GM12878 (cell line): ENCODE results near the gene MAFF. TPM values are rescaled to one million over a fixed set of nuclear protein-coding genes. Genes with fewer than 3 reads are reported as not detected.
A peak's percentile ranks its signal among the peaks of the same experiment; 100 is the strongest.

Source experiments
- ASH2L ChIP-seq: fragments of 300-600, 200-600 bp; sonication (generic); IDR thresholded peaks from 2 replicates; pipeline ENCODE4 v1.6.1; 2017; ENCODE audit warnings: low read depth, mild to moderate bottlenecking, borderline replicate concordance
- EED ChIP-seq: sonication (generic); IDR thresholded peaks from 2 replicates; pipeline ENCODE4 v1.6.1; 2016; ENCODE audit warnings: antibody characterized with exemption, low read depth
- IKZF2 ChIP-seq, 2 experiments: fragments of 450-650 bp; IDR thresholded peaks; 2 replicates each; pipeline ENCODE4 v1.6.1; 2017; ENCODE audit warnings: mild to moderate bottlenecking in 2 of 2, moderate library complexity in 2 of 2
- JUNB ChIP-seq: IDR thresholded peaks from 2 replicates; pipeline ENCODE4 v1.6.1; 2016; ENCODE audit warnings: antibody characterized with exemption, mild to moderate bottlenecking
- KDM1A ChIP-seq: fragments of 200-600 bp; sonication (generic); IDR thresholded peaks from 2 replicates; pipeline ENCODE4 v1.6.1; 2016; ENCODE audit warnings: borderline replicate concordance
- NR2C1 ChIP-seq: fragments of 450-650 bp; IDR thresholded peaks from 2 replicates; pipeline ENCODE4 v1.6.1; 2017; ENCODE audit warnings: antibody characterized with exemption, mild to moderate bottlenecking, moderate library complexity
- RFX5 ChIP-seq: IDR thresholded peaks from 2 replicates; pipeline ENCODE4 v1.6.1; 2011; ENCODE audit warnings: low read depth, low read length, improper control_type of control experiment
- SUPT20H ChIP-seq: IDR thresholded peaks from 2 replicates; pipeline ENCODE4 v1.6.1; 2011; ENCODE audit warnings: low read depth, mild to moderate bottlenecking, low read length, moderate library complexity, borderline replicate concordance; ENCODE audit not compliant: control insufficient read depth
- TAF1 ChIP-seq: IDR thresholded peaks from 2 replicates; pipeline ENCODE4 v1.6.1; 2011; ENCODE audit warnings: mild to moderate bottlenecking, low read depth, low read length, borderline replicate concordance
- TARDBP ChIP-seq: IDR thresholded peaks from 2 replicates; pipeline ENCODE4 v1.6.1; 2016; ENCODE audit warnings: borderline replicate concordance
- ZNF384 ChIP-seq: IDR thresholded peaks from 2 replicates; pipeline ENCODE4 v1.6.1; 2012; ENCODE audit warnings: low read depth, mild to moderate bottlenecking, low read length, improper control_type of control experiment, borderline replicate concordance
- polyA plus RNA-seq, 11 experiments: library from polyadenylated mRNA; depleted of rRNA in 4 of 11; unstranded in 6 of 11; stranded (reverse) in 5 of 11; fragments of >200 nt; fragmentation: Nextera tagmentation in 4 of 11; fragmentation: Illumina TruSeq in 1 of 11; extraction: Ambion mirVana in 4 of 11; extraction: Trizol in 1 of 11; gene quantifications; 1 replicate in 1 of 11; 2 replicates in 10 of 11; pipeline versions ENCODE4 v1.2.1 to v1.2.3, GENCODE V29; 2011 to 2016; ENCODE audit warnings: inconsistent platforms in 2 of 11, missing spikeins in 2 of 11, low read depth in 1 of 11
- total RNA-seq, 4 experiments: library from RNA; depleted of rRNA in 3 of 4; stranded (reverse); fragments of >200 nt in 3 of 4; fragmentation: Illumina TruSeq in 1 of 4; extraction: Trizol in 1 of 4; gene quantifications; 2 replicates each; pipeline versions ENCODE4 v1.2.1 to v1.2.3, GENCODE V29; 2013 to 2021
- TF ChIP-seq, protein P1 (sequence below): IDR thresholded peaks from 2 replicates; pipeline ENCODE4 v1.6.1; 2012; ENCODE audit warnings: improper control_type of control experiment, low read depth, low read length; ENCODE audit not compliant: insufficient replicate concordance
- TF ChIP-seq, protein P2 (sequence below): fragments of 450-650 bp; IDR thresholded peaks from 2 replicates; pipeline ENCODE4 v1.6.1; 2014; ENCODE audit warnings: mild to moderate bottlenecking

MAFF gene
- total and polyA plus RNA-seq, 10 of the 15 experiments (the other 5 are each of a cell fraction or from before 2014, with no cell fraction given): 0.22 to 2.3 (median 0.81) TPM; not detected in 1

GRCh38 chr22:38244106-38244505 is 42.3 kb downstream of the MAFF start (continued):
- TF ChIP-seq, protein P1, sequence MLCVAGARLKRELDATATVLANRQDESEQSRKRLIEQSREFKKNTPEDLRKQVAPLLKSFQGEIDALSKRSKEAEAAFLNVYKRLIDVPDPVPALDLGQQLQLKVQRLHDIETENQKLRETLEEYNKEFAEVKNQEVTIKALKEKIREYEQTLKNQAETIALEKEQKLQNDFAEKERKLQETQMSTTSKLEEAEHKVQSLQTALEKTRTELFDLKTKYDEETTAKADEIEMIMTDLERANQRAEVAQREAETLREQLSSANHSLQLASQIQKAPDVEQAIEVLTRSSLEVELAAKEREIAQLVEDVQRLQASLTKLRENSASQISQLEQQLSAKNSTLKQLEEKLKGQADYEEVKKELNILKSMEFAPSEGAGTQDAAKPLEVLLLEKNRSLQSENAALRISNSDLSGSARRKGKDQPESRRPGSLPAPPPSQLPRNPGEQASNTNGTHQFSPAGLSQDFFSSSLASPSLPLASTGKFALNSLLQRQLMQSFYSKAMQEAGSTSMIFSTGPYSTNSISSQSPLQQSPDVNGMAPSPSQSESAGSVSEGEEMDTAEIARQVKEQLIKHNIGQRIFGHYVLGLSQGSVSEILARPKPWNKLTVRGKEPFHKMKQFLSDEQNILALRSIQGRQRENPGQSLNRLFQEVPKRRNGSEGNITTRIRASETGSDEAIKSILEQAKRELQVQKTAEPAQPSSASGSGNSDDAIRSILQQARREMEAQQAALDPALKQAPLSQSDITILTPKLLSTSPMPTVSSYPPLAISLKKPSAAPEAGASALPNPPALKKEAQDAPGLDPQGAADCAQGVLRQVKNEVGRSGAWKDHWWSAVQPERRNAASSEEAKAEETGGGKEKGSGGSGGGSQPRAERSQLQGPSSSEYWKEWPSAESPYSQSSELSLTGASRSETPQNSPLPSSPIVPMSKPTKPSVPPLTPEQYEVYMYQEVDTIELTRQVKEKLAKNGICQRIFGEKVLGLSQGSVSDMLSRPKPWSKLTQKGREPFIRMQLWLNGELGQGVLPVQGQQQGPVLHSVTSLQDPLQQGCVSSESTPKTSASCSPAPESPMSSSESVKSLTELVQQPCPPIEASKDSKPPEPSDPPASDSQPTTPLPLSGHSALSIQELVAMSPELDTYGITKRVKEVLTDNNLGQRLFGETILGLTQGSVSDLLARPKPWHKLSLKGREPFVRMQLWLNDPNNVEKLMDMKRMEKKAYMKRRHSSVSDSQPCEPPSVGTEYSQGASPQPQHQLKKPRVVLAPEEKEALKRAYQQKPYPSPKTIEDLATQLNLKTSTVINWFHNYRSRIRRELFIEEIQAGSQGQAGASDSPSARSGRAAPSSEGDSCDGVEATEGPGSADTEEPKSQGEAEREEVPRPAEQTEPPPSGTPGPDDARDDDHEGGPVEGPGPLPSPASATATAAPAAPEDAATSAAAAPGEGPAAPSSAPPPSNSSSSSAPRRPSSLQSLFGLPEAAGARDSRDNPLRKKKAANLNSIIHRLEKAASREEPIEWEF: no peak
- no peak for TF ChIP-seq TARDBP
- TF ChIP-seq IKZF2 (IDR thresholded peaks at IDR 0.05): 0 out of 4 replicates have a peak, but pooled peaks of 1 of the 2 experiments have one; percentile 17
- no peak for TF ChIP-seq RFX5
- no peak for TF ChIP-seq KDM1A
- TF ChIP-seq, protein P2, sequence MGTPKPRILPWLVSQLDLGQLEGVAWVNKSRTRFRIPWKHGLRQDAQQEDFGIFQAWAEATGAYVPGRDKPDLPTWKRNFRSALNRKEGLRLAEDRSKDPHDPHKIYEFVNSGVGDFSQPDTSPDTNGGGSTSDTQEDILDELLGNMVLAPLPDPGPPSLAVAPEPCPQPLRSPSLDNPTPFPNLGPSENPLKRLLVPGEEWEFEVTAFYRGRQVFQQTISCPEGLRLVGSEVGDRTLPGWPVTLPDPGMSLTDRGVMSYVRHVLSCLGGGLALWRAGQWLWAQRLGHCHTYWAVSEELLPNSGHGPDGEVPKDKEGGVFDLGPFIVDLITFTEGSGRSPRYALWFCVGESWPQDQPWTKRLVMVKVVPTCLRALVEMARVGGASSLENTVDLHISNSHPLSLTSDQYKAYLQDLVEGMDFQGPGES: no peak
- TF ChIP-seq NR2C1: no peak
- TF ChIP-seq TAF1: no peak
- no peak for TF ChIP-seq JUNB
- no peak for TF ChIP-seq ASH2L
- TF ChIP-seq ZNF384: no peak
- peak; percentile 42; the same call in 1 of the 2 replicates for TF ChIP-seq EED
- TF ChIP-seq SUPT20H: no peak
